Spleen (tissue), 11 donors: ENCODE results near the gene CLDN6. TPM values are rescaled to one million over a fixed set of nuclear protein-coding genes. Genes with fewer than 3 reads are reported as not detected.

Source experiments
- DNase-seq: peaks from one replicate; pipeline ENCODE4 v3.0.0-alpha.2; 2020
- H3K27ac ChIP-seq, 8 donors: fragments of 200-600 bp; sonication (generic) in 7 of 8; 1 replicate in 4 of 8; 2 replicates in 4 of 8; pipeline versions ENCODE4 v1.5.0 to v1.8.0; 2016 to 2021; ENCODE audit warnings: inconsistent platforms in 4 of 8, mild to moderate bottlenecking in 4 of 8, moderate library complexity in 1 of 8
- H3K27me3 ChIP-seq, 7 donors: fragments of 200-600 bp; sonication (generic) in 6 of 7; replicated peaks in 1 of 7; 1 replicate in 4 of 7; 2 replicates in 3 of 7; pipeline versions ENCODE4 v1.5.0 to v1.8.0; 2016 to 2021; ENCODE audit warnings: inconsistent platforms in 3 of 7, mild to moderate bottlenecking in 1 of 7
- H3K36me3 ChIP-seq, 6 donors: fragments of 200-600 bp; sonication (generic) in 5 of 6; 1 replicate in 4 of 6; 2 replicates in 2 of 6; pipeline versions ENCODE4 v1.5.0 to v1.8.0; 2016 to 2021; ENCODE audit warnings: inconsistent platforms in 2 of 6
- H3K4me1 ChIP-seq, 6 donors: fragments of 200-600 bp; sonication (generic) in 5 of 6; 1 replicate in 3 of 6; 2 replicates in 3 of 6; pipeline versions ENCODE4 v1.5.0 to v1.8.0; 2016 to 2021; ENCODE audit warnings: inconsistent platforms in 3 of 6
- H3K4me3 ChIP-seq, 8 donors: fragments of 200-600 bp; sonication (generic) in 7 of 8; 1 replicate in 4 of 8; 2 replicates in 4 of 8; pipeline versions ENCODE4 v1.5.0 to v1.8.0; 2016 to 2021; ENCODE audit warnings: inconsistent platforms in 4 of 8, mild to moderate bottlenecking in 4 of 8, moderate library complexity in 2 of 8
- H3K9me3 ChIP-seq, 8 donors: fragments of 200-600 bp; sonication (generic) in 7 of 8; 1 replicate in 4 of 8; 2 replicates in 4 of 8; pipeline versions ENCODE4 v1.5.0 to v1.8.0; 2016 to 2021; ENCODE audit warnings: inconsistent platforms in 4 of 8
- CTCF ChIP-seq, 11 experiments: fragments of 200-600 bp in 7 of 11; fragments of 450-650 bp in 4 of 11; sonication (generic) in 4 of 11; IDR thresholded peaks in 8 of 11; conservative IDR thresholded peaks in 3 of 11; 1 replicate in 7 of 11; 2 replicates in 4 of 11; pipeline versions ENCODE4 v1.4.0 to v1.8.0; 2016 to 2021; ENCODE audit warnings: antibody characterized with exemption in 11 of 11, inconsistent platforms in 4 of 11, mild to moderate bottlenecking in 1 of 11
- POLR2A ChIP-seq, 3 donors: fragments of 450-650 bp; IDR thresholded peaks; one replicate each; pipeline ENCODE4 v1.5.1; 2017; ENCODE audit warnings: antibody characterized with exemption in 3 of 3, mild to moderate bottlenecking in 1 of 3
- POLR2AphosphoS5 ChIP-seq, 3 donors: sonication (generic); formaldehyde crosslinking; IDR thresholded peaks; one replicate each; pipeline ENCODE4 v1.5.1; 2017; ENCODE audit warnings: antibody characterized with exemption in 3 of 3
- WGBS, 5 donors: extraction: QIAGEN DNeasy Blood & Tissue Kit in 3 of 5; methylation state at CpG; one replicate each; pipeline versions ENCODE4 v1.1.5 to v1.1.7; 2013 to 2018; 5-methylcytosine and 5-hydroxymethylcytosine counted together
- intact Hi-C: fragments of 100-400 bp; cut with DNase I; formaldehyde crosslinking; loops from one replicate; pipeline ENCODE4 v1.15.0; 2023; ENCODE audit warnings: low total_unique reads
- polyA plus RNA-seq, 3 donors: library from polyadenylated mRNA; stranded (reverse); fragments of 200-250 nt; gene quantifications; one replicate each; pipeline ENCODE4 v1.2.1, GENCODE V29; 2013
- total RNA-seq, 7 donors: library from RNA; depleted of rRNA in 3 of 7; stranded (reverse); fragments of >200 nt in 3 of 7; fragmentation: NEBNext Ultra II Directional in 4 of 7; extraction: Animal tissue kit (Norgen Biotek cat#: 25700) in 4 of 7; gene quantifications; one replicate each; pipeline versions ENCODE4 v1.1.0 to v1.2.1, GENCODE V29; 2016 to 2021
- donor health status: healthy with polysubstance abuse.
- donor health status: DM: no; HTN: no; CAD: no; lungs with moderate emphysema.
- donor health status: DM: no; HTN: no; CAD: no.
- donor health status: Bipolar disorder and iron deficiency.
- donor health status: healthy.
- donor health status: DM: no; HTN: no; CAD: no.
- donor health status: DM: yes; HTN: yes; CAD: no.

CLDN6 gene
- total and polyA plus RNA-seq, 10 donors = not detected

- no peak overlapping the region for H3K27ac ChIP-seq
- peaks cover 0 to 24% (median 18%) of the 10 kb centered on the region in 6 donors for H3K36me3 ChIP-seq
- H3K9me3 ChIP-seq = no peaks in the 10 kb centered on the region
- TF ChIP-seq CTCF (IDR thresholded peaks at IDR 0.05 in 8 of 11, conservative IDR thresholded peaks at IDR 0.05 in 3 of 11) = no peak
- intact Hi-C loops = no loop called here
- peaks cover 0 to 75% (median 59%) of the 10 kb centered on the region in 7 donors for H3K27me3 ChIP-seq
- H3K4me3 ChIP-seq = no peak overlapping the region
- 74 to 81% (median 79%) methylated on average over 28 to 33 of the region's 33 CpGs for WGBS, 5 donors
- peaks cover 4 to 72% (median 28%) of the 10 kb centered on the region in 6 donors for H3K4me1 ChIP-seq
- DNase-seq = peak; percentile 76
Measured at GRCh38 chr16:3030222-3031212, 12.5 kb upstream of the CLDN6 start.

GRCh38 chr16:3029491-3030221 lies 11.7 kb upstream of the CLDN6 start:
- intact Hi-C loops = no loop called here
- Histone ChIP-seq H3K4me3 (peak overlapping the region in 4 of 8 donors; percentile 13 to 61 (median 17)), H3K27me3 (peaks cover 0 to 67% (median 50%) of the 10 kb centered on the region in 7 donors), H3K4me1 (peaks cover 5 to 72% (median 33%) of the 10 kb centered on the region in 6 donors), H3K9me3 (no peaks in the 10 kb centered on the region), H3K36me3 (peaks cover 0 to 27% (median 18%) of the 10 kb centered on the region in 6 donors), H3K27ac (no peak overlapping the region)
- WGBS, 5 donors = 7 to 35% (median 10%) methylated on average over 12 to 59 of the region's 59 CpGs
- peak in 1 of 3 donors; percentile 54 for TF ChIP-seq POLR2AphosphoS5 (IDR thresholded peaks at IDR 0.05)
- no peak for TF ChIP-seq CTCF (IDR thresholded peaks at IDR 0.05 in 8 of 11, conservative IDR thresholded peaks at IDR 0.05 in 3 of 11)
- peak; percentile 86 for DNase-seq

- H3K4me3 ChIP-seq = no peak overlapping the region
- DNase-seq = peak; percentile 80
- H3K9me3 ChIP-seq = no peaks in the 10 kb centered on the region
- WGBS, 5 donors = 28 to 53% (median 41%) methylated on average over 6 to 15 of the region's 15 CpGs
- peaks cover 10 to 71% (median 38%) of the 10 kb centered on the region in 6 donors for H3K4me1 ChIP-seq
- TF ChIP-seq POLR2A (IDR thresholded peaks at IDR 0.05) (no peak), POLR2AphosphoS5 (IDR thresholded peaks at IDR 0.05) (no peak), CTCF (IDR thresholded peaks at IDR 0.05 in 8 of 11, conservative IDR thresholded peaks at IDR 0.05 in 3 of 11) (no peak)
- H3K36me3 ChIP-seq = peaks cover 0 to 27% (median 18%) of the 10 kb centered on the region in 6 donors
- peaks cover 0 to 58% (median 49%) of the 10 kb centered on the region in 7 donors for H3K27me3 ChIP-seq
- intact Hi-C loops = no loop called here
- H3K27ac ChIP-seq = peak overlapping the region in 1 of 8 donors; percentile 45
Measured at GRCh38 chr16:3028716-3029319, 10.8 kb upstream of the CLDN6 start.
